ENCODE data around the gene MLF1. TPM values are rescaled to one million over a fixed set of nuclear protein-coding genes. Genes with fewer than 3 reads are reported as not detected.

MLF1 gene
- total and polyA plus RNA-seq, 9 donors: 8.5 to 28.3 (median 16.0) TPM

- no peaks in the 10 kb centered on the region for H3K9me3 ChIP-seq
- 76 to 77% (median 77%) methylated on average over 1 of the region's 1 CpG for WGBS, 3 donors
- H3K27me3 ChIP-seq: no peaks in the 10 kb centered on the region
- H3K4me3 ChIP-seq: no peak overlapping the region
- DNase-seq: no peak
- H3K27ac ChIP-seq: no peak overlapping the region
- no peaks in the 10 kb centered on the region for H3K36me3 ChIP-seq
- TF ChIP-seq, protein P1, sequence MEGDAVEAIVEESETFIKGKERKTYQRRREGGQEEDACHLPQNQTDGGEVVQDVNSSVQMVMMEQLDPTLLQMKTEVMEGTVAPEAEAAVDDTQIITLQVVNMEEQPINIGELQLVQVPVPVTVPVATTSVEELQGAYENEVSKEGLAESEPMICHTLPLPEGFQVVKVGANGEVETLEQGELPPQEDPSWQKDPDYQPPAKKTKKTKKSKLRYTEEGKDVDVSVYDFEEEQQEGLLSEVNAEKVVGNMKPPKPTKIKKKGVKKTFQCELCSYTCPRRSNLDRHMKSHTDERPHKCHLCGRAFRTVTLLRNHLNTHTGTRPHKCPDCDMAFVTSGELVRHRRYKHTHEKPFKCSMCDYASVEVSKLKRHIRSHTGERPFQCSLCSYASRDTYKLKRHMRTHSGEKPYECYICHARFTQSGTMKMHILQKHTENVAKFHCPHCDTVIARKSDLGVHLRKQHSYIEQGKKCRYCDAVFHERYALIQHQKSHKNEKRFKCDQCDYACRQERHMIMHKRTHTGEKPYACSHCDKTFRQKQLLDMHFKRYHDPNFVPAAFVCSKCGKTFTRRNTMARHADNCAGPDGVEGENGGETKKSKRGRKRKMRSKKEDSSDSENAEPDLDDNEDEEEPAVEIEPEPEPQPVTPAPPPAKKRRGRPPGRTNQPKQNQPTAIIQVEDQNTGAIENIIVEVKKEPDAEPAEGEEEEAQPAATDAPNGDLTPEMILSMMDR (IDR thresholded peaks at IDR 0.05): no peak
- TF ChIP-seq EP300 (IDR thresholded peaks at IDR 0.05) (no peak), POLR2A (IDR thresholded peaks at IDR 0.05) (no peak)
- peaks cover 4% of the 10 kb centered on the region for H3K4me1 ChIP-seq (ENCODE audit: insufficient read depth)
- intact Hi-C loops (cut with DNase I): no loop called here
Observed at GRCh38 chr3:158574646-158575045, 3.7 kb downstream of the MLF1 start.

GRCh38 chr3:158590223-158590622 is 19.2 kb downstream of the MLF1 start:
- H3K27me3 ChIP-seq: no peaks in the 10 kb centered on the region
- H3K36me3 ChIP-seq: no peaks in the 10 kb centered on the region
- intact Hi-C loops (cut with DNase I): no loop called here
- H3K27ac ChIP-seq: no peak overlapping the region
- H3K4me3 ChIP-seq: no peak overlapping the region
- no peak for DNase-seq
- TF ChIP-seq, protein P1 (IDR thresholded peaks at IDR 0.05): no peak
- TF ChIP-seq POLR2A (IDR thresholded peaks at IDR 0.05) (no peak), EP300 (IDR thresholded peaks at IDR 0.05) (no peak)
- no peaks in the 10 kb centered on the region for H3K9me3 ChIP-seq
- H3K4me1 ChIP-seq (ENCODE audit: insufficient read depth): no peaks in the 10 kb centered on the region

GRCh38 chr3:158600787-158601186 is 29.8 kb downstream of the MLF1 start:
- Histone ChIP-seq H3K36me3 (no peaks in the 10 kb centered on the region), H3K4me3 (no peak overlapping the region), H3K4me1 (ENCODE audit: insufficient read depth) (no peaks in the 10 kb centered on the region), H3K27me3 (no peaks in the 10 kb centered on the region), H3K27ac (no peak overlapping the region), H3K9me3 (no peaks in the 10 kb centered on the region)
- intact Hi-C loops (cut with DNase I): no loop called here
- TF ChIP-seq, protein P1 (IDR thresholded peaks at IDR 0.05): no peak
- no peak for TF ChIP-seq EP300 (IDR thresholded peaks at IDR 0.05)
- no peak for TF ChIP-seq POLR2A (IDR thresholded peaks at IDR 0.05)
- WGBS, 3 donors: 93 to 97% (median 95%) methylated on average over 2 of the region's 2 CpGs
- no peak for DNase-seq

DNA sequence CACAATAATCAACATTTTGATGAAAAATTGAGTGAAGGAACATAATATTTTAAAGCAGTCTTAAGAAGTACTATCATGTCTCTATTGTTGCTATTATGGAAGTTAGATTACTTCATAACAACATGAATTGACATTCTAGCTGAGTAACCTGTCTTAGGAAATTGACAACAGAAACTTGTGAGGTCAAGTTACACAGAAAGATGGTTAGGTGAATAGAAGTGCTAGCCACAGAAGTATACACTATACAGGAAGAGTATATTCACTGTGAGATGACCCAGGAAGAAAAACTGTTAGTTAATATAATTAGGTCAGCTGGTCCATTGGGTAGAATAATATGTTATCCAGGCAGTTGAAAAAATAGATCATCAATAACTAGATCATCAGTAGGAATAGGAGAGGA is 31.2 kb downstream of the MLF1 start:
- H3K36me3 ChIP-seq: no peaks in the 10 kb centered on the region
- no peaks in the 10 kb centered on the region for H3K9me3 ChIP-seq

More for the DNA sequence above, 31.2 kb downstream of the MLF1 start:
- DNase-seq: no peak
- intact Hi-C loops (cut with DNase I): no loop called here
- no peak overlapping the region for H3K4me3 ChIP-seq
- no peak overlapping the region for H3K27ac ChIP-seq
- H3K27me3 ChIP-seq: no peaks in the 10 kb centered on the region
- no peaks in the 10 kb centered on the region for H3K4me1 ChIP-seq (ENCODE audit: insufficient read depth)
- TF ChIP-seq, protein P1 (IDR thresholded peaks at IDR 0.05): no peak
- TF ChIP-seq EP300 (IDR thresholded peaks at IDR 0.05) (no peak), POLR2A (IDR thresholded peaks at IDR 0.05) (no peak)
